ENCODE data around the gene ENPP6.

ENPP6 gene

GRCh38 chr4:184039963-184040383, 177.7 kb downstream of the ENPP6 start:
- DNase-seq (ENCODE audit: extremely low read depth, low read depth) = no peak
- no peak for TF ChIP-seq CTCF (IDR thresholded peaks at IDR 0.05; ENCODE audit: low read depth, low read length, missing control alignments)

More at GRCh38 chr4:184039963-184040383, 177.7 kb downstream of the ENPP6 start:
- no peak overlapping the region for H3K4me3 ChIP-seq (replicated peaks; ENCODE audit: low read depth, low read length)
